Measurements from ENCODE around the gene SPTBN4.
A peak's percentile ranks its signal among the peaks of the same experiment; 100 is the strongest.
"Not testable (repeated sequence)": the region's sequence is repeated elsewhere in the genome, so short reads cannot be mapped to it uniquely, and the experiment has no call there.

Gene SPTBN4

GRCh38 chr19:40623403-40624251 lies 156.8 kb downstream of the SPTBN4 start:
- DNase-seq = peak; percentile 57
- Histone ChIP-seq H3K9me3 (ENCODE audit: severe bottlenecking) (no peaks in the 10 kb centered on the region), H3K27ac (no peak overlapping the region), H3K36me3 (peaks cover 65% of the 10 kb centered on the region), H3K4me3 (ENCODE audit: low read depth, low read length) (no peak overlapping the region), H3K27me3 (ENCODE audit: insufficient read depth, low read depth, severe bottlenecking) (no peaks in the 10 kb centered on the region)
- no peak for TF ChIP-seq CTCF (IDR thresholded peaks at IDR 0.05; ENCODE audit: low read depth, low read length)

- not testable (repeated sequence) for H3K4me3 ChIP-seq (ENCODE audit: low read depth, low read length); H3K27me3 ChIP-seq (ENCODE audit: insufficient read depth, low read depth, severe bottlenecking); H3K27ac ChIP-seq; H3K9me3 ChIP-seq (ENCODE audit: severe bottlenecking); DNase-seq
- H3K36me3 ChIP-seq = peaks cover 69% of the 10 kb centered on the region
Measured at GRCh38 chr19:40624369-40625153, 157.8 kb downstream of the SPTBN4 start.

GRCh38 chr19:40625406-40626120 lies 158.8 kb downstream of the SPTBN4 start:
- Histone ChIP-seq H3K4me3 (ENCODE audit: low read depth, low read length) (no peak overlapping the region), H3K27me3 (ENCODE audit: insufficient read depth, low read depth, severe bottlenecking) (no peaks in the 10 kb centered on the region), H3K9me3 (ENCODE audit: severe bottlenecking) (no peaks in the 10 kb centered on the region), H3K27ac (no peak overlapping the region), H3K36me3 (peaks cover 65% of the 10 kb centered on the region)
- no peak for TF ChIP-seq CTCF (IDR thresholded peaks at IDR 0.05; ENCODE audit: low read depth, low read length)
- DNase-seq = no peak
